Measurements from ENCODE around the gene CD200R1L. TPM values are rescaled to one million over a fixed set of nuclear protein-coding genes. Genes with fewer than 3 reads are reported as not detected.

Gene CD200R1L
- total RNA-seq, 1 donor from 2014 or later = not detected

- Mint-ChIP-seq H3K9me3 (peaks cover 9% of the 10 kb centered on the region), H3K27me3 (no peaks in the 10 kb centered on the region), H3K4me3 (no peak overlapping the region), H3K27ac (no peak overlapping the region), H3K4me1 (peaks cover 14% of the 10 kb centered on the region), H3K36me3 (ENCODE audit: low read depth) (no peaks in the 10 kb centered on the region)
- intact Hi-C loops (cut with micrococcal nuclease) = no loop called here
- no peak for DNase-seq
Observed at GRCh38 chr3:112793326-112794081, 53.2 kb downstream of the CD200R1L start.

- H3K36me3 Mint-ChIP-seq (ENCODE audit: low read depth) = no peaks in the 10 kb centered on the region
- no peak for DNase-seq
- intact Hi-C loops (cut with micrococcal nuclease) = no loop called here
- H3K9me3 Mint-ChIP-seq = peaks cover 20% of the 10 kb centered on the region
- no peaks in the 10 kb centered on the region for H3K27me3 Mint-ChIP-seq
- no peak overlapping the region for H3K4me3 Mint-ChIP-seq
- no peak overlapping the region for H3K27ac Mint-ChIP-seq
- peaks cover 14% of the 10 kb centered on the region for H3K4me1 Mint-ChIP-seq
Observed at GRCh38 chr3:112791736-112792135, 54.9 kb downstream of the CD200R1L start.

- intact Hi-C loops (cut with micrococcal nuclease) = no loop called here
- Mint-ChIP-seq H3K27me3 (no peaks in the 10 kb centered on the region), H3K9me3 (peaks cover 20% of the 10 kb centered on the region), H3K36me3 (ENCODE audit: low read depth) (no peaks in the 10 kb centered on the region), H3K27ac (no peak overlapping the region), H3K4me3 (no peak overlapping the region), H3K4me1 (peaks cover 14% of the 10 kb centered on the region)
- no peak for DNase-seq
Observed at GRCh38 chr3:112789787-112790186, 56.9 kb downstream of the CD200R1L start.

DNA sequence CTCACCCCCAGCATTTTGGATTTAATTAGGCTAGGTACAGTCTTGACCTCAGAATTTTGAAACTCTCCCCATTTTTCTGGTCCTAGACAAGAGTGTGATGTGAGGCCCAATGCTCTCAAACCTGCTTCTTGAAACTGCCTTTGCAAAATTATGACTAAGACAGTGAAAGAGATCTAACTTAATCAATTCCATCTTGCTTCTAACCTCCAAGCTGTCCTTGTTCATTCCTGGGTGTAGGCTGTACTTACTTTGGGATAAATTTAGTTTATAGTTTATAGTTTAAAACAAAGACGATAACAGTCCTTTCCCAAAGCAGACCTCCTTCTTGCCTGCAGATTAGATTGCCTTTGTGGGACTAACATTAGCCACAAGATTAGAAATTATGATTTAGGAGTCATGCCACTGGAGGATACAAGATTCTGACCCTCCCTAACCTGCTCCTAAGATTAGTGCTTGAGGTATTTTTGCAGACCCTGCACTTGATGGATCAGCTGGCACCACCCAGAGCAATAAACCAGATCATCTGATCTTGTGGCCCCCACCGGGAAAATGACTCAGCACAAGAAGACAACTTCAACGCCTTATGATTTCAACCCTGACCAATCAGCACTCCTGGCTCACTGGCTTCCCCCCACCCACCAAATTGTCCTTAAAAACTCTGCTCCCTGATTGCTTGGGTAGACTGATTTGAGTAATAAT, 59.6 kb downstream of the CD200R1L start:
- Mint-ChIP-seq H3K9me3 (peaks cover 18% of the 10 kb centered on the region), H3K4me3 (no peak overlapping the region), H3K27me3 (no peaks in the 10 kb centered on the region), H3K27ac (no peak overlapping the region), H3K36me3 (ENCODE audit: low read depth) (no peaks in the 10 kb centered on the region), H3K4me1 (no peaks in the 10 kb centered on the region)
- intact Hi-C loops (cut with micrococcal nuclease) = no loop called here
- no peak for DNase-seq

DNA sequence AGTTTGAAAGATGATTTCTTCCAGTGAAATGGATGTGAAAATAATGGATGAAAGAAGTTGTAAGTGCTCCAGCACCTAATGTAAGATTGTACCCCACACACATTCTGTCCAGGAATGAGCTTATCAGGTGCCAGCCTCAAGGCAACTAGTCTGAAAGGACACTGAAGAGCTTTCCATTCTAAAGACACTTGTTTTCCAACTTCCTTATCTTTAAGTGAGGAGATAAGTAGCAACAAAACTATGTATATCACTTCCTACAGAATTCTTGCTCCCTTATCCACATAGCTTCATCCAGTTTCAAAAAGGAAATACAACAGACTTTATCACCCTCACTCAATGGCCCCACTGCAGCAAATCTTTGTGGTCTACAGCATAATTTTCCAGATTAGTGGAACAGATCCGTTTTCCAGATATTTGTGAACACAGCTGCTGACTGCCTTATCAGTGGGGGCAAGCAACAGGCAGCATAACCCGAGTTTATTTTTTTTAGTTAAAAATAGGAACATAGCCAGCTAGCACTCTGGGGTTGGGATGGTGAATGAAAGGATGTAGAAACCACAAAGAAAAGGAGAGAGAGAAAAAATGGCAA, 60.6 kb downstream of the CD200R1L start:
- no peaks in the 10 kb centered on the region for H3K36me3 Mint-ChIP-seq (ENCODE audit: low read depth)
- H3K27ac Mint-ChIP-seq = no peak overlapping the region
- peaks cover 20% of the 10 kb centered on the region for H3K9me3 Mint-ChIP-seq
- DNase-seq = no peak
- no peaks in the 10 kb centered on the region for H3K4me1 Mint-ChIP-seq
- intact Hi-C loops (cut with micrococcal nuclease) = no loop called here
- H3K4me3 Mint-ChIP-seq = no peak overlapping the region
- H3K27me3 Mint-ChIP-seq = peaks cover 5% of the 10 kb centered on the region

GRCh38 chr3:112785321-112786001, 61.2 kb downstream of the CD200R1L start:
- peaks cover 1% of the 10 kb centered on the region for H3K4me1 Mint-ChIP-seq

DNA sequence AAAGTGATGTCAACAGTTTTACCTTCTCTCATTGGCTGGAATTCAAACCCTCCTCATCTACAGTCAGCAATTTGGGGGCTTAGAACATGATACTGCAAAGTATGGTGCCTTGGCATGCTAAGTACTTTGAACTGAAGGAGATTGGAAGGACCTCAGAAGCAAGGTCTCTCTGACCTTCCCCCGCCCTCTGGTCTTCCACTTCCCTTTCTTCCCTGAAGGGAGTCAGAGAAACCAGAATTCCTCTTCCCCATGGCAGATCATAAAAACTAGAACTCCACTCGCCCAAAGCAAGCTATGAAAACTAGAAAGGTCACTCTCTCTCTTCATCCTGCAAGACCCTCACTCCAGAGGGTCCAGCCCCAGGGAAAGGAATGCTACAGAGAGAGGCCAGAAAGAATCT, 64.2 kb downstream of the CD200R1L start:
- intact Hi-C loops (cut with micrococcal nuclease) = no loop called here
- no peak overlapping the region for H3K4me3 Mint-ChIP-seq
- no peak overlapping the region for H3K27ac Mint-ChIP-seq
- peaks cover 6% of the 10 kb centered on the region for H3K9me3 Mint-ChIP-seq
- DNase-seq = no peak
- H3K27me3 Mint-ChIP-seq = peaks cover 10% of the 10 kb centered on the region
- no peaks in the 10 kb centered on the region for H3K36me3 Mint-ChIP-seq (ENCODE audit: low read depth)
- peaks cover 4% of the 10 kb centered on the region for H3K4me1 Mint-ChIP-seq

More at GRCh38 chr3:112785321-112786001, 61.2 kb downstream of the CD200R1L start:
- Mint-ChIP-seq H3K27ac (no peak overlapping the region), H3K27me3 (peaks cover 5% of the 10 kb centered on the region), H3K36me3 (ENCODE audit: low read depth) (no peaks in the 10 kb centered on the region), H3K9me3 (peaks cover 20% of the 10 kb centered on the region), H3K4me3 (no peak overlapping the region)
- intact Hi-C loops (cut with micrococcal nuclease) = no loop called here
- no peak for DNase-seq

GRCh38 chr3:112781599-112781998, 65.1 kb downstream of the CD200R1L start:
- Mint-ChIP-seq H3K27ac (no peak overlapping the region), H3K4me1 (peaks cover 4% of the 10 kb centered on the region)
- intact Hi-C loops (cut with micrococcal nuclease) = no loop called here

GRCh38 chr3:112779558-112780480, 66.8 kb downstream of the CD200R1L start:
- no peaks in the 10 kb centered on the region for H3K36me3 Mint-ChIP-seq (ENCODE audit: low read depth)
- H3K27me3 Mint-ChIP-seq = peaks cover 10% of the 10 kb centered on the region
- peaks cover 4% of the 10 kb centered on the region for H3K9me3 Mint-ChIP-seq
- intact Hi-C loops (cut with micrococcal nuclease) = no loop called here
- H3K4me3 Mint-ChIP-seq = no peak overlapping the region
- DNase-seq = no peak
- no peak overlapping the region for H3K27ac Mint-ChIP-seq
- peaks cover 9% of the 10 kb centered on the region for H3K4me1 Mint-ChIP-seq

More at GRCh38 chr3:112781599-112781998, 65.1 kb downstream of the CD200R1L start:
- Mint-ChIP-seq H3K27me3 (peaks cover 10% of the 10 kb centered on the region), H3K36me3 (ENCODE audit: low read depth) (no peaks in the 10 kb centered on the region), H3K4me3 (no peak overlapping the region), H3K9me3 (peaks cover 4% of the 10 kb centered on the region)
- no peak for DNase-seq

- Mint-ChIP-seq H3K27ac (no peak overlapping the region), H3K9me3 (peaks cover 4% of the 10 kb centered on the region), H3K4me1 (peaks cover 10% of the 10 kb centered on the region), H3K36me3 (ENCODE audit: low read depth) (no peaks in the 10 kb centered on the region), H3K4me3 (no peak overlapping the region), H3K27me3 (peaks cover 10% of the 10 kb centered on the region)
- intact Hi-C loops (cut with micrococcal nuclease) = no loop called here
- no peak for DNase-seq
Observed at GRCh38 chr3:112779011-112779410, 67.7 kb downstream of the CD200R1L start.

DNA sequence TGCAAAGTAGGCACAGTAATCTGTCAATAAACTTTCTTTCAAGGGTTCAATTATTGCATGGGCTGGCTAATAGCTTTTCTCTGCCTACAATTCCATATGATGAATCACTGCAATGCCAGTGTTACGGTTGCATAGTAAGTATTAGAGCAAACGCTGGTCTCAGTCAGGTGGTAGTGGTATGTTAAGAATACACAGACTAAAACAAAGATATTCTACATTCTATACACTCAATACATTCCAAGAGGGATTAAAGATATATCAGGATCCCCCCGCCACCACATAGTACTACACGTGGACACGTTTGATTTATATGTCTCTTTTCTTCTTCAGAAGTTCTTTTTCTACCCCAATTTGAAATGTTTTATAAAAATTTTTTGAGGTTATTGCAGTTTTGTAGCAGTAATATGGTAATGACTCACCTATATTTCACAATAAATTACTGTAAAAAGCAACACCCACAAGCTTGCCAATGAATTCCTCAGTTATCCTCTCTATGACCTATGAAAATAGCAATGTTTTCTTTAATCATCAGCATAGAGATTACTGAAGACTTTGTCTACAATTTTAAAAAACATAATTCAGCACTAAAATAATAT, 68.2 kb downstream of the CD200R1L start:
- no peak overlapping the region for H3K27ac Mint-ChIP-seq
- H3K4me1 Mint-ChIP-seq = peaks cover 13% of the 10 kb centered on the region
- H3K27me3 Mint-ChIP-seq = peaks cover 10% of the 10 kb centered on the region
- H3K4me3 Mint-ChIP-seq = no peak overlapping the region
- no peaks in the 10 kb centered on the region for H3K36me3 Mint-ChIP-seq (ENCODE audit: low read depth)
- H3K9me3 Mint-ChIP-seq = peaks cover 4% of the 10 kb centered on the region
- intact Hi-C loops (cut with micrococcal nuclease) = no loop called here
- DNase-seq = no peak

DNA sequence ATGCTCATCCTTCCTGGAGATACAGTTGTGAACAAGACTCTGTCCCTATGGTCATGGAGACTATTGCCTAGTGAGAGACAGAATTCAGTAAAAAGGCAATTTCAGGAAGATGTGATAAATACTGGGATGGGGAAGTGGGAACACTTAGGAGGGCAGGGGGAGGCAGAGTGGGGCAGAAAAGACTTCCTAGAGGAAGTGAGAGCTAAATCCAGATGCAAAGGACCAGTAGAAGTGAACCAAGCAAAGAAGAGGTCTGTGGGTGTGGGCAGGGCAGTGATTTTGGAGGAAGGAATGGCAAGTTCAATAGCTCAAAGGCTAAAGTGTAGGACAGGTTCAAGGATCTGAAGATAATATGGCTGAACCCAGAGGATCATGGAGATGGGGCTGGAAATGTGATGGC, 68.9 kb downstream of the CD200R1L start:
- Mint-ChIP-seq H3K27me3 (peaks cover 10% of the 10 kb centered on the region), H3K9me3 (peaks cover 4% of the 10 kb centered on the region), H3K4me1 (peaks cover 13% of the 10 kb centered on the region), H3K27ac (no peak overlapping the region), H3K4me3 (no peak overlapping the region), H3K36me3 (ENCODE audit: low read depth) (no peaks in the 10 kb centered on the region)
- intact Hi-C loops (cut with micrococcal nuclease) = no loop called here
- no peak for DNase-seq

- peaks cover 9% of the 10 kb centered on the region for H3K27me3 Mint-ChIP-seq
- H3K36me3 Mint-ChIP-seq (ENCODE audit: low read depth) = no peaks in the 10 kb centered on the region
- intact Hi-C loops (cut with micrococcal nuclease) = no loop called here
Observed at GRCh38 chr3:112776836-112777235, 69.8 kb downstream of the CD200R1L start.

More at GRCh38 chr3:112776836-112777235, 69.8 kb downstream of the CD200R1L start:
- H3K4me1 Mint-ChIP-seq = peaks cover 13% of the 10 kb centered on the region
- H3K27ac Mint-ChIP-seq = no peak overlapping the region
- DNase-seq = no peak
- H3K9me3 Mint-ChIP-seq = peaks cover 3% of the 10 kb centered on the region
- no peak overlapping the region for H3K4me3 Mint-ChIP-seq

Measured in activated CD4-positive, alpha-beta T cell treated with anti-CD3 and anti-CD28 coated beads, Interleukin-2, amount 10 ng/mL, durations not matched to agents 24 days and 14 days (primary cell).